ENCODE results near the gene IL17C.

DNA sequence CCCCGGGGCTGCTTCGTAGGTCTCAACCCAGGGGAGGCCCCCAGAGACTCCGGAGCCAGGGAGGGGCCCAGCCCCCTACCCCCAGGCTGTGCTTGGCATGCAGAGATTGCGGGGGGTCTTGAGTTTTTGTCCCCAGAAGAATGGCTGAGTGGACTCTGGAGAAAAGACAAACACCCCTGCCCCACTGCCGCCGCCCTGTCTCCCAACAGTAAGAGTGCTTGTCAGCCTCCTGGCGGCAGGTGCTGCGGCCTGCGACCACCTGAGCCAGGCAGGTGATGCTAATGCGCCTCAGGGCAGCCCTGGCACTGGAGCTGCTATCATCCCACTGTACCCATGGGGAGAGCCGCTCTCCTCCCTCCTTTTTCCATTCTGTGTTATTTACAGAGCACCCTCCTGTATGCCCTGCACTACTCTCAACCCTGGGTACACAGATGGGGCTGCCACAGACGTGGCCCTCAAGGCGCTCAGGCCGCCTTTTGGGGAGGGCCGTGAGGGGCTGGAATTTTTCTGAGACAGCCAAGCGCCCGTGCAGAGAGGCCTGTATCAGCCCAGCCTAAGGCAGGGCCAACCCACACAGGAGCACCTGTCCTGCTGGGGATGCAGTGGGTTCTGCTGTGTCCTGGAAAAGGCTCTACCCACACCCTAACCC is 2.6 kb upstream of the IL17C start:
- TF ChIP-seq, protein P1, sequence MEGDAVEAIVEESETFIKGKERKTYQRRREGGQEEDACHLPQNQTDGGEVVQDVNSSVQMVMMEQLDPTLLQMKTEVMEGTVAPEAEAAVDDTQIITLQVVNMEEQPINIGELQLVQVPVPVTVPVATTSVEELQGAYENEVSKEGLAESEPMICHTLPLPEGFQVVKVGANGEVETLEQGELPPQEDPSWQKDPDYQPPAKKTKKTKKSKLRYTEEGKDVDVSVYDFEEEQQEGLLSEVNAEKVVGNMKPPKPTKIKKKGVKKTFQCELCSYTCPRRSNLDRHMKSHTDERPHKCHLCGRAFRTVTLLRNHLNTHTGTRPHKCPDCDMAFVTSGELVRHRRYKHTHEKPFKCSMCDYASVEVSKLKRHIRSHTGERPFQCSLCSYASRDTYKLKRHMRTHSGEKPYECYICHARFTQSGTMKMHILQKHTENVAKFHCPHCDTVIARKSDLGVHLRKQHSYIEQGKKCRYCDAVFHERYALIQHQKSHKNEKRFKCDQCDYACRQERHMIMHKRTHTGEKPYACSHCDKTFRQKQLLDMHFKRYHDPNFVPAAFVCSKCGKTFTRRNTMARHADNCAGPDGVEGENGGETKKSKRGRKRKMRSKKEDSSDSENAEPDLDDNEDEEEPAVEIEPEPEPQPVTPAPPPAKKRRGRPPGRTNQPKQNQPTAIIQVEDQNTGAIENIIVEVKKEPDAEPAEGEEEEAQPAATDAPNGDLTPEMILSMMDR (IDR thresholded peaks at IDR 0.05; ENCODE audit: insufficient read depth, low read length, poor library complexity, severe bottlenecking): no peak
- TF ChIP-seq EZH2phosphoT487 (conservative IDR thresholded peaks at IDR 0.05; ENCODE audit: low read length): no peak

Measured in SU-DHL-6 (cell line).